ENCODE measurements around the gene FGF12. TPM values are rescaled to one million over a fixed set of nuclear protein-coding genes. Genes with fewer than 3 reads are reported as not detected.

FGF12 gene
- total RNA-seq, 4 donors from 2014 or later: 0.54 to 6.3 (median 3.9) TPM

- intact Hi-C loops (cut with DNase I): no loop called here
- Histone ChIP-seq H3K9me3 (no peaks in the 10 kb centered on the region), H3K4me1 (no peaks in the 10 kb centered on the region), H3K4me3 (replicated peaks in 1 of 3) (no peak overlapping the region), H3K36me3 (no peaks in the 10 kb centered on the region), H3K27ac (no peak overlapping the region), H3K27me3 (no peaks in the 10 kb centered on the region)
- 64% methylated on average over 1 of the region's 1 CpG for WGBS, 2 donors
- TF ChIP-seq POLR2A (IDR thresholded peaks at IDR 0.05): no peak
- TF ChIP-seq CTCF (IDR thresholded peaks at IDR 0.05): no peak
- no peak for DNase-seq
Measured at GRCh38 chr3:192710366-192710765, 17.0 kb downstream of the FGF12 start.

GRCh38 chr3:192706272-192706671 is 21.1 kb downstream of the FGF12 start:
- intact Hi-C loops (cut with DNase I): no loop called here
- TF ChIP-seq POLR2A (IDR thresholded peaks at IDR 0.05): no peak
- no peak for TF ChIP-seq CTCF (IDR thresholded peaks at IDR 0.05)
- no peaks in the 10 kb centered on the region for H3K36me3 ChIP-seq
- H3K27me3 ChIP-seq: no peaks in the 10 kb centered on the region
- H3K27ac ChIP-seq: no peak overlapping the region
- no peak overlapping the region for H3K4me3 ChIP-seq (replicated peaks in 1 of 3)
- no peaks in the 10 kb centered on the region for H3K4me1 ChIP-seq
- DNase-seq: no peak
- no peaks in the 10 kb centered on the region for H3K9me3 ChIP-seq
- WGBS, 2 donors: 84 to 88% methylated on average over 13 of the region's 13 CpGs

- Histone ChIP-seq H3K36me3 (no peaks in the 10 kb centered on the region), H3K4me3 (replicated peaks in 1 of 3) (no peak overlapping the region), H3K27ac (no peak overlapping the region), H3K9me3 (no peaks in the 10 kb centered on the region), H3K4me1 (no peaks in the 10 kb centered on the region), H3K27me3 (no peaks in the 10 kb centered on the region)
- intact Hi-C loops (cut with DNase I): no loop called here
- DNase-seq: no peak
- TF ChIP-seq CTCF (IDR thresholded peaks at IDR 0.05) (no peak), POLR2A (IDR thresholded peaks at IDR 0.05) (no peak)
Measured at GRCh38 chr3:192700885-192701284, 26.5 kb downstream of the FGF12 start.

DNA sequence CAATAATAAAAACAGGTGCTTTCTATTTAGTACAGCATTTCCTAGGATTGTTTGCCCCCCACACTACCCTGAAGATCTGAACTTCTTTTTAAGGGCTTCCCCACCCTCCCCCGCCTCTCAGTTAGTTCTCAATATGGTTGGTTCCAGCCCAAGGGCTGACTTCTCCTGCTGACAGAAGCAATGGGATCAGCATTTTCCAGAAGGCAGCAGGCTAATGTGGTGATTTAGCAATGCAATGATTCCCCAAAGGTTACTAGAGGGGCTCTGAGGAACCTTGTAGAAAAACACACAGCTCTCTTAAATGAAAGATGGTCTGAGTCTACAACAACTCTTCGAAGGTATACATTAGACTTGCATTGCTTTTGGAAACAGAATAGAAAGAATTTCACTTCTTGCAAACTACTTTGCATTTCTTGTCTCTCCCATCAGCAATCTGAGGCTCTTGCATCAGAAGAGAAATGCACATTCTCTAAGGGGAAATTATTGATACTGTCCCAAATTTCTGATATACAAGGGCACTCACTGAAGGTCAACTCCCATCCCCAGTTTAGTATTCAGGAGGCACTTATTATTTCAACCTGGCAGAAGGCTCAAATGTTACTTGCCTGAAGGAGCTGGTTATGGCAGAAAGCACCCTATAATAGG is 30.3 kb downstream of the FGF12 start:
- no peaks in the 10 kb centered on the region for H3K9me3 ChIP-seq
- WGBS, 2 donors: 85 to 92% methylated on average over 2 of the region's 2 CpGs
- H3K4me1 ChIP-seq: no peaks in the 10 kb centered on the region
- no peak overlapping the region for H3K27ac ChIP-seq
- H3K27me3 ChIP-seq: no peaks in the 10 kb centered on the region
- H3K36me3 ChIP-seq: no peaks in the 10 kb centered on the region
- TF ChIP-seq CTCF (IDR thresholded peaks at IDR 0.05) (no peak), POLR2A (IDR thresholded peaks at IDR 0.05) (no peak)
- H3K4me3 ChIP-seq (replicated peaks in 1 of 3): no peak overlapping the region
- intact Hi-C loops (cut with DNase I): no loop called here
- DNase-seq: no peak

DNA sequence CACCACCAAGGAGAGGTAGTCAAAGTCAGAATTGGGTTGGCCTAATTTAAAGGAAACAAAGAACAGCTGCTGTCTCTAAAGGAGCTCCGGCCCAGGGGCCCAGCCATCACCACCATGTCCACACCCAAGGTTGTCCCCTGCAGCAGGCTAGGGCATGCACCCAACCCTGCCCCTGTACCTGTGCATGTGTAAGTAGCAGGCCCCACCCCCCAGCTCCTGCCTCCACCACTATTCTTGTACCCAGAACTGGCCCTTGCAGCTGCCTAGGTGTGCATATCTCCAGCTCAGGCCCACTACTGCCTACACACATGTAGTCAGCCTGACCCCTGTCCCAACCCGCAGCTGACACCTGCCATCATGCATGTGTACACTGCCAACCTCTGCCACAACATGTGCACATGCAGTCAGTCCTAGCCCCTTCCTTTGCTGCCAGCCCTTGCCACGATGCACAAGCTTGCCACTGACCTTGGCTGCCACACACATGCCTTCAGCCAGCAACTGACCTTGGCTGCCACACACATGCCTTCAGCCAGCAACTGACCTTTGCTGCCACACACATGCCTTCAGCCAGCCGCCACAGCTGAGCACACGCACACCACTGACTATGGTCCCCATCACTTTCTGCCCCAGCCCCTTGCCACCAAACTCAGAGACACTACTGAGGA is 39.7 kb downstream of the FGF12 start:
- WGBS, 2 donors: 83 to 95% methylated on average over 4 to 5 of the region's 5 CpGs
- Histone ChIP-seq H3K9me3 (no peaks in the 10 kb centered on the region), H3K27ac (no peak overlapping the region), H3K4me3 (replicated peaks in 1 of 3) (no peak overlapping the region), H3K27me3 (no peaks in the 10 kb centered on the region), H3K4me1 (no peaks in the 10 kb centered on the region), H3K36me3 (no peaks in the 10 kb centered on the region)
- intact Hi-C loops (cut with DNase I): no loop called here
- DNase-seq: no peak
- TF ChIP-seq CTCF (IDR thresholded peaks at IDR 0.05) (no peak), POLR2A (IDR thresholded peaks at IDR 0.05) (no peak)
